Activated CD8-positive, alpha-beta memory T cell treated with anti-CD3 and anti-CD28 coated beads, Interleukin-2, amount 10 ng/mL, durations not matched to agents 7 days and 5 days (primary cell): ENCODE measurements around the gene GGACT. TPM values are rescaled to one million over a fixed set of nuclear protein-coding genes. Genes with fewer than 3 reads are reported as not detected.
"Not testable (repeated sequence)": the region's sequence is repeated elsewhere in the genome, so short reads cannot be mapped to it uniquely, and the experiment has no call there.

Experiments
- ATAC-seq: fragments of 150-1000 bp; cut with Tn5 transposase; one replicate; pipeline ENCODE4 v1.10.0; 2021; ENCODE audit warnings: moderate library complexity
- CTCF ChIA-PET: fragments of 350-600 bp; sonication (Branson Sonifier 250); formaldehyde crosslinking; loops from one replicate; lab custom pipeline; 2021; ENCODE audit warnings: antibody characterized with exemption; lab: Charles Lee
- DNase-seq: peaks from one replicate; pipeline ENCODE4 v3.0.0-alpha.2; 2020
- H3K27ac Mint-ChIP-seq: one replicate; pipeline ENCODE4 v1.8.0; 2021; ENCODE audit warnings: mild to moderate bottlenecking, mixed read lengths
- H3K27me3 Mint-ChIP-seq: one replicate; pipeline ENCODE4 v1.8.0; 2021; ENCODE audit warnings: mixed read lengths
- H3K36me3 Mint-ChIP-seq: one replicate; pipeline ENCODE4 v1.8.0; 2021; ENCODE audit warnings: mild to moderate bottlenecking, mixed read lengths
- H3K4me1 Mint-ChIP-seq: one replicate; pipeline ENCODE4 v1.8.0; 2021; ENCODE audit warnings: mixed read lengths
- H3K4me3 Mint-ChIP-seq: one replicate; pipeline ENCODE4 v1.8.0; 2021; ENCODE audit warnings: mild to moderate bottlenecking, moderate library complexity, mixed read lengths
- H3K9me3 Mint-ChIP-seq: one replicate; pipeline ENCODE4 v1.8.0; 2022; ENCODE audit warnings: low read depth, mixed read lengths
- total RNA-seq, 2 experiments: library from RNA; stranded (reverse); gene quantifications; one replicate each; pipeline ENCODE4 v1.2.3, GENCODE V29; 2021

Gene GGACT
- total RNA-seq, result 1 to 10 TPM; 5.0 to 5.3 TPM

DNA sequence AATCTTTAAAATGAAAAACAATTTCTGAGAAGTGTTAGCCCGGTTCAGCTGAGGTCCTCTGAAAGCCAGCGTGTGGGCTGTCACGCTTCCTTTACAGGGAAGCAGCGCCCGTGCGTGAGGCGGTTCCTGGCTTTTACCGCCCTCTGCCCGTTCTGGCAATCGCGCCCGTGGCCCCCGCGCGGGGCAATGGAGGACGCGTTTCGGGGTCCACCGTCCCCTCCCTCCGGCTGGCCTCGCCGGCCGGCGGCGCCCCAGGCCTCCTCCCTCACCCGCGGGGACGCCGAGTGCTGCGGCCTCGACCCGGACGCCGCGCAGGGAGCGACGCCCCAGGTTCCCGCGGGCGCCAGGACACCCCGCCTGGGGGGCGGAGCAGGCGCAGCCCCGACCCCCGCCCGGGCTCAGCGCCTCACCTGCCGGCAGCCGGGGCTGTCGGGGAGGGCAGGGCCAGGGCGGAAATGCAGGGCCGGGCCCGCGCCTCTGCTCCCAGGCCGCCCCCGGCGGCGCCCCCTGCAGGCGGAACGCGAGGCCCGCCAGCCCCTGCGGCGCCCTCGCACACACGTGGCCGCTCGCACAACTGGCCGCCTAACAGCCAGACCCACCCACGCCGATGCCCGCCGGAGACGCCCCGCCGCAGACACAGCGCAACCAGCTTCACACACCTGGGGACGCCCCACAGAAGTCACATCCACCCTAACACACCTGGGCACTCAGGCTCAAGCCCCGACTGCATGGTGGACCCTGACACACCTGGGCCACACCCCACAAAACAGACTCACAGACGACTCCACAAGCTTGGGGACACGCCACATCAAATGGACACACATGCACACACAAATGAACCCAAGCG is at the start of gene GGACT:
TSS of gene GGACT (minus strand) at position 459 of the 847 bp plus-strand sequence. CDS start 56,198 bp downstream, outside the sequence.
- ATAC-seq, result peak; percentile 97
- H3K4me1 Mint-ChIP-seq, result peaks cover 43% of the 10 kb centered on the region
- CTCF ChIA-PET, result interaction anchor here (0.6 to 4.1 kb wide), 14 partner anchors 9 to 932 kb away, joined by 3 to 38 read pairs (median 4); no protein-coding TSS in a partner anchor
- no peaks in the 10 kb centered on the region for H3K27me3 Mint-ChIP-seq
- DNase-seq, result peak; percentile 87
- no peaks in the 10 kb centered on the region for H3K9me3 Mint-ChIP-seq
- peaks cover 5% of the 10 kb centered on the region for H3K36me3 Mint-ChIP-seq
- H3K4me3 Mint-ChIP-seq, result peak within 1 kb of the TSS; percentile 70
- peak within 1 kb of the TSS; percentile 90 for H3K27ac Mint-ChIP-seq

DNA sequence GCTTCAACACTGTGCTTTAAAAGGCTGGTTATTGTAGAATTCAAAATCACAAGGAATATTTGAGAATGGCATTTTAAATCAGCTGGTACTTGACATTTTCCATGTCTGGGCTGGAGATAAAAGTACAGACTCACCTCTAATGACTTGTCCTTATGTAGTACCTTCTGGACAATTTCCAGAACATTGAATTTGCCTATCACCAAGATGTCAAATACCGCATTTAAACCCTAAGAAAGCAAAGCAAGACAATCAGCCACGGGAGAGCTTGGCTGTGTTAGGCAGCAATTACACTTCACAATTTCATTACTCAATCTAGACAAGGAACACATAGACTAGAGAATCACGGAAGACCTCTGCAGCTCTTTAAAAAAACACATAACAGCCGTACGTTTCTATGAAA is 49.2 kb upstream of the GGACT start:
- no peak overlapping the region for H3K27ac Mint-ChIP-seq
- CTCF ChIA-PET, result interaction anchor here (0.6 to 1.3 kb wide), 4 partner anchors 18 to 1461 kb away, joined by 3 to 6 read pairs (median 3); no protein-coding TSS in a partner anchor

GRCh38 chr13:100637380-100637779 is 48.8 kb upstream of the GGACT start:
- CTCF ChIA-PET, result interaction anchor here (0.6 to 1.3 kb wide), 4 partner anchors 19 to 1460 kb away, joined by 3 to 6 read pairs (median 3); no protein-coding TSS in a partner anchor
- DNase-seq, result no peak
- H3K27me3 Mint-ChIP-seq, result no peaks in the 10 kb centered on the region
- no peak overlapping the region for H3K27ac Mint-ChIP-seq
- peaks cover 33% of the 10 kb centered on the region for H3K36me3 Mint-ChIP-seq
- H3K9me3 Mint-ChIP-seq, result no peaks in the 10 kb centered on the region
- no peak overlapping the region for H3K4me3 Mint-ChIP-seq
- no peak for ATAC-seq
- H3K4me1 Mint-ChIP-seq, result no peaks in the 10 kb centered on the region

More for the DNA sequence above, 49.2 kb upstream of the GGACT start:
- H3K27me3 Mint-ChIP-seq, result no peaks in the 10 kb centered on the region
- no peak for DNase-seq
- no peak overlapping the region for H3K4me3 Mint-ChIP-seq
- peaks cover 33% of the 10 kb centered on the region for H3K36me3 Mint-ChIP-seq
- no peak for ATAC-seq
- no peaks in the 10 kb centered on the region for H3K4me1 Mint-ChIP-seq
- no peaks in the 10 kb centered on the region for H3K9me3 Mint-ChIP-seq

DNA sequence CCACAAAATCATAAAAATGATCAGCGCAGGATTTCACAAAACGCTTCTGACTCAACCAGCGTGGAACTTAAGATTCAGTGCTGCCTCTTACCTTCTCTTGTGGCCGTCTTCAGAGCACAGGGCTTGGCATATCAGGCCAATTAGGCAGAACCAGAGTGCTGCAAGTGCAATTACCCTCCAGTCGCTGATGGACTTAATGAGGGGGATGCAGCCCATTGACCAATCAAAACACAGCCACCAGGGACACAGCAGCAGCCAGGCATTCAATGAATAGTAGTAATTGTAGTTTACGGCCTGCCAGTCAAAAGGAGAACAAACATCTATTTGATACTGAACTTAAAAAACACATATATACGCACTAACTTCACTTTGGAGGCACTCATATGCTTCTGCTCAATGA is 47.9 kb upstream of the GGACT start:
- H3K27ac Mint-ChIP-seq, result no peak overlapping the region
- H3K36me3 Mint-ChIP-seq, result peaks cover 33% of the 10 kb centered on the region
- DNase-seq (no peak), ATAC-seq (no peak)
- CTCF ChIA-PET, result interaction anchor here (1.2 kb wide), 1 partner anchor 64 kb away, joined by 3 read pairs; no protein-coding TSS in a partner anchor
- no peaks in the 10 kb centered on the region for H3K4me1 Mint-ChIP-seq
- H3K4me3 Mint-ChIP-seq, result no peak overlapping the region
- H3K27me3 Mint-ChIP-seq, result no peaks in the 10 kb centered on the region
- no peaks in the 10 kb centered on the region for H3K9me3 Mint-ChIP-seq

- no peaks in the 10 kb centered on the region for H3K4me1 Mint-ChIP-seq
These were observed 47.4 kb upstream of the GGACT start for GRCh38 chr13:100636004-100636403.

GRCh38 chr13:100634696-100635095 is 46.1 kb upstream of the GGACT start:
- no peak overlapping the region for H3K4me3 Mint-ChIP-seq
- DNase-seq, result no peak

More at GRCh38 chr13:100636004-100636403, 47.4 kb upstream of the GGACT start:
- ATAC-seq, result no peak
- peaks cover 29% of the 10 kb centered on the region for H3K36me3 Mint-ChIP-seq
- H3K4me3 Mint-ChIP-seq, result no peak overlapping the region
- DNase-seq, result no peak
- H3K9me3 Mint-ChIP-seq, result no peaks in the 10 kb centered on the region
- no peak overlapping the region for H3K27ac Mint-ChIP-seq
- H3K27me3 Mint-ChIP-seq, result no peaks in the 10 kb centered on the region
- CTCF ChIA-PET, result no interaction called here

GRCh38 chr13:100633461-100633860 is 44.9 kb upstream of the GGACT start:
- Mint-ChIP-seq H3K36me3 (peaks cover 46% of the 10 kb centered on the region), H3K27me3 (no peaks in the 10 kb centered on the region), H3K9me3 (no peaks in the 10 kb centered on the region), H3K4me3 (no peak overlapping the region), H3K27ac (no peak overlapping the region), H3K4me1 (peaks cover 2% of the 10 kb centered on the region)
- ATAC-seq (no peak), DNase-seq (no peak)
- CTCF ChIA-PET, result no interaction called here

More at GRCh38 chr13:100634696-100635095, 46.1 kb upstream of the GGACT start:
- Mint-ChIP-seq H3K36me3 (peaks cover 33% of the 10 kb centered on the region), H3K27me3 (no peaks in the 10 kb centered on the region), H3K4me1 (peaks cover under 1% of the 10 kb centered on the region), H3K9me3 (no peaks in the 10 kb centered on the region), H3K27ac (no peak overlapping the region)
- CTCF ChIA-PET, result no interaction called here
- ATAC-seq, result no peak

DNA sequence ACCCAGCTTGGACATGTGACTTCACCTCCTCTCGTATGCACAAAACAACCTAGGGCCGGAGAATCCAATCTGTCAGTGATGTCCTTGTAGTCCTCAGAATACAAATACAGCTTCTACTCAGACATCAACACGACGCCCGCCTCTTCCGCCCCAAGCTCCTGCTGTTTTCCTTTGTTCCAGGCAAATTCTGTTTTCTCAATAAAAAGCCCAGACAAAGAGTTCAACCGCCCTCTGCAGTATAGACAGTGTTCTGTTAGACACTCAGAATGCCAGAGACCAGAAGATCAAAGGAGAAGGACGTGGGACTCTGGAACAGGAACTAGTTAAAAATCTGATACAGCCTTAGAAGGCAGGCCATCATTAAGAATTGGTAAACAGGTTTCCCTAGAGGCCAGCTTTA is 42.0 kb upstream of the GGACT start:
- CTCF ChIA-PET, result no interaction called here
- ATAC-seq, result no peak
- H3K27me3 Mint-ChIP-seq, result no peaks in the 10 kb centered on the region
- no peak overlapping the region for H3K4me3 Mint-ChIP-seq
- DNase-seq, result no peak
- no peaks in the 10 kb centered on the region for H3K9me3 Mint-ChIP-seq
- H3K27ac Mint-ChIP-seq, result no peak overlapping the region
- peaks cover 2% of the 10 kb centered on the region for H3K4me1 Mint-ChIP-seq
- H3K36me3 Mint-ChIP-seq, result peaks cover 62% of the 10 kb centered on the region

DNA sequence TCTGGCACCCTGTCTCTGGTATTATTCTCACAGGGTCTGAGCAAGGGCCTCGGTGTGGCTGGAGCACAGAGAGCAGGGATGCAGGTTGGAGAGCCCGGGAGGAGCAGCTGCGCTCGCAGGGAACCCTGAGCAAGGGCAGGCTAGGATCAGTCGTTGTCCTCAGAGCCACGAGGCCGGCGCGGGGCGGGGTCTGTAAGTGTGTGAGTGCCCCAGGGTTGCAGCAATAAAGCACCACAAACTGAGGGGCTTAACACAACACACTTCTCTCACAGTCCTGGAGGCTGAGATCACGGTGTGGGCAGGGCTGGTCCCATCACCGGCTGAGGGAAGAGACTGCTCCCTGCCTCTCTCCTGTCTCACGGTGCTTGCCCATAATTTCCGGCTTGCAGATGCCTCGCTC is 38.5 kb upstream of the GGACT start:
- no peak overlapping the region for H3K4me3 Mint-ChIP-seq
- no peak overlapping the region for H3K27ac Mint-ChIP-seq
- H3K36me3 Mint-ChIP-seq, result peaks cover 69% of the 10 kb centered on the region
- DNase-seq (no peak), ATAC-seq (no peak)
- H3K4me1 Mint-ChIP-seq, result peaks cover 3% of the 10 kb centered on the region
- CTCF ChIA-PET, result no interaction called here
- H3K9me3 Mint-ChIP-seq, result no peaks in the 10 kb centered on the region
- H3K27me3 Mint-ChIP-seq, result no peaks in the 10 kb centered on the region

- Mint-ChIP-seq H3K36me3 (peaks cover 76% of the 10 kb centered on the region), H3K27me3 (no peaks in the 10 kb centered on the region), H3K4me3 (no peak overlapping the region), H3K27ac (no peak overlapping the region), H3K4me1 (peaks cover 3% of the 10 kb centered on the region), H3K9me3 (no peaks in the 10 kb centered on the region)
- DNase-seq, result no peak
- ATAC-seq, result no peak
- CTCF ChIA-PET, result interaction anchor here (1.4 to 1.8 kb wide), 2 partner anchors 15 to 53 kb away, joined by 5 read pairs; no protein-coding TSS in a partner anchor
These were observed 36.9 kb upstream of the GGACT start for GRCh38 chr13:100625447-100625846.

GRCh38 chr13:100620792-100621191 is 32.2 kb upstream of the GGACT start:
- no peaks in the 10 kb centered on the region for H3K27me3 Mint-ChIP-seq

DNA sequence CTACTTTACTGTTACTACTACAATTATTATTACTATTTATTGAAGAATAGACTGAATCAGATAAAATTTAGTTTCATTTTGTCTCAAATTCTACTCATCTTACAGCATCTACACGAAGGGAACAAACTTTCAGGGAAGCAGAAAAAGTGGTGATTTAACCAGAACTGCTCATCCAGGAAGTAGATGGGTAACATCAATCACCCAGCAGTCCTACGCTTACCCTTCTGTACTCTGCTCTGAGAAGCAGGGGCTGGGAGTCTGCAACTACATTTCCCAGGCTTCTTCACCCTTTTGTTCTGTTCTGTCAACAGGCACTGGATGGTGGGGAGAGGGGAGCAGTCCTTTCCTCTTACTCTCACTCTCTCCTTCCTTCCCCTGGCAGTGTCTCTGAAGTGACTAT is 31.4 kb upstream of the GGACT start:
- CTCF ChIA-PET, result no interaction called here
- Mint-ChIP-seq H3K27me3 (no peaks in the 10 kb centered on the region), H3K4me3 (no peak overlapping the region), H3K27ac (no peak overlapping the region), H3K9me3 (no peaks in the 10 kb centered on the region), H3K4me1 (peaks cover 8% of the 10 kb centered on the region), H3K36me3 (peaks cover 46% of the 10 kb centered on the region)
- ATAC-seq, result no peak
- DNase-seq, result no peak

More at GRCh38 chr13:100620792-100621191, 32.2 kb upstream of the GGACT start:
- Mint-ChIP-seq H3K4me3 (no peak overlapping the region), H3K36me3 (peaks cover 51% of the 10 kb centered on the region), H3K27ac (no peak overlapping the region), H3K4me1 (peaks cover 8% of the 10 kb centered on the region), H3K9me3 (no peaks in the 10 kb centered on the region)
- no peak for ATAC-seq
- CTCF ChIA-PET, result no interaction called here
- no peak for DNase-seq

DNA sequence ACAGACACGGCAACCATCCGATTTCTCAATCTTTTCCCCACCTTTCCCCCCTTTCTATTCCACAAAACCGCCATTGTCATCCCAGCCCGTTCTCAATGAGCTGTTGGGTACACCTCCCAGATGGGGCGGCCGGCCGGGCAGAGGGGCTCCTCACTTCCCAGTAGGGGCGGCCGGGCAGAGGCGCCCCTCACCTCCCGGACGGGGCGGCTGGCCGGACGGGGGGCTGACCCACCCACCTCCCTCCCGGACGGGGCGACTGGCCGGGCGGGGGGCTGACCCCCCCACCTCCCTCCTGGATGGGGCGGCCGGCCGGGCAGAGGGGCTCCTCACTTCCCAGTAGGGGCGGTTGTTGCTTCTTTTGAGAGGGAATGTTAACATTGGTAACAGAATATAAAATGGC is 30.3 kb upstream of the GGACT start:
- H3K27ac Mint-ChIP-seq, H3K9me3 Mint-ChIP-seq, H3K4me1 Mint-ChIP-seq, H3K4me3 Mint-ChIP-seq, ATAC-seq, CTCF ChIA-PET, DNase-seq, H3K27me3 Mint-ChIP-seq: not testable (repeated sequence)
- H3K36me3 Mint-ChIP-seq, result peaks cover 39% of the 10 kb centered on the region

DNA sequence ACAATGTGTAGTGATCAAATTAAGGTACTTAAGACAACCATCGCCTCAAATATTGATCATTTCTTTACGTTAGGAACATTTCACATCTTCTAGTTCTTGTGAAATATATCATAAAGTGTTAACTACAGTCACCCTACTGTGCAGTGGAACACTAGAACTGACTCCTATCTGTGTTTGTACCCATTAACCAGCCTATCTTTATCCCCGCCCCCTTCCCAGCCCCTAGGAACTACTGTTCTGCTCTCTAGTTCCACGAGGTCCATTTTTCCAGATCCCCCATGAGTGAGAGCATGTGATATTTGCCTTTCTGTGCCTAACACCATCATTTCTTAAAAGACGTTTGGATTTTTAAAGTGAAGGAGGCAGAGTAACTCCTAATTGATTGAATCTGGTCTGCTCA is 24.4 kb upstream of the GGACT start:
- Mint-ChIP-seq H3K27me3 (no peaks in the 10 kb centered on the region), H3K4me3 (no peak overlapping the region), H3K27ac (no peak overlapping the region), H3K36me3 (peaks cover 31% of the 10 kb centered on the region), H3K4me1 (peaks cover 40% of the 10 kb centered on the region), H3K9me3 (no peaks in the 10 kb centered on the region)
- CTCF ChIA-PET, result no interaction called here
- no peak for DNase-seq
- ATAC-seq, result no peak
